ENCODE data around the gene ARRB2. TPM values are rescaled to one million over a fixed set of nuclear protein-coding genes. Genes with fewer than 3 reads are reported as not detected.
"Not testable (repeated sequence)": the region's sequence is repeated elsewhere in the genome, so short reads cannot be mapped to it uniquely, and the experiment has no call there.

Gene ARRB2
- total RNA-seq, 2 donors from 2014 or later = 216 to 258 TPM

GRCh38 chr17:4706121-4706520 is 4.3 kb upstream of the ARRB2 start:
- Mint-ChIP-seq H3K4me1 (ENCODE audit: low read depth) (peaks cover 67% of the 10 kb centered on the region), H3K27ac (peak overlapping the region; percentile 21), H3K36me3 (ENCODE audit: insufficient read depth in 2 of 2) (peaks cover 5 to 9% of the 10 kb centered on the region in 2 donors), H3K9me3 (no peaks in the 10 kb centered on the region), H3K27me3 (ENCODE audit: low read depth) (no peaks in the 10 kb centered on the region), H3K4me3 (peak overlapping the region; percentile 36 to 64)
- DNase-seq (no peak), ATAC-seq (replicated peaks in 1 of 2) (no peak)

- H3K4me1 Mint-ChIP-seq (ENCODE audit: low read depth) = peaks cover 67% of the 10 kb centered on the region
- no peaks in the 10 kb centered on the region for H3K9me3 Mint-ChIP-seq
- no peaks in the 10 kb centered on the region for H3K27me3 Mint-ChIP-seq (ENCODE audit: low read depth)
- peaks cover 2 to 9% of the 10 kb centered on the region in 2 donors for H3K36me3 Mint-ChIP-seq (ENCODE audit: insufficient read depth in 2 of 2)
- peak; percentile 70 to 77 for DNase-seq
- H3K4me3 Mint-ChIP-seq = peak overlapping the region; percentile 56 to 58
- no peak for ATAC-seq (replicated peaks in 1 of 2)
- no peak overlapping the region for H3K27ac Mint-ChIP-seq
Measured at GRCh38 chr17:4708436-4708835, 2.0 kb upstream of the ARRB2 start.

- no peaks in the 10 kb centered on the region for H3K9me3 Mint-ChIP-seq
- ATAC-seq (replicated peaks in 1 of 2) = peak in 1 of 2 donors; percentile 16
- no peaks in the 10 kb centered on the region for H3K27me3 Mint-ChIP-seq (ENCODE audit: low read depth)
- peak; percentile 63 for DNase-seq
- peaks cover 5 to 9% of the 10 kb centered on the region in 2 donors for H3K36me3 Mint-ChIP-seq (ENCODE audit: insufficient read depth in 2 of 2)
- peak overlapping the region; percentile 87 for H3K27ac Mint-ChIP-seq
- peaks cover 71% of the 10 kb centered on the region for H3K4me1 Mint-ChIP-seq (ENCODE audit: low read depth)
- peak overlapping the region; percentile 94 to 98 for H3K4me3 Mint-ChIP-seq
Measured at GRCh38 chr17:4710693-4711634, 532 bp downstream of the ARRB2 start.

GRCh38 chr17:4711661-4712181 is 1.3 kb downstream of the ARRB2 start:
- ATAC-seq (replicated peaks in 1 of 2) (no peak), DNase-seq (no peak)
- peaks cover 3 to 5% of the 10 kb centered on the region in 2 donors for H3K36me3 Mint-ChIP-seq (ENCODE audit: insufficient read depth in 2 of 2)
- peak overlapping the region; percentile 87 for H3K27ac Mint-ChIP-seq
- H3K4me1 Mint-ChIP-seq (ENCODE audit: low read depth) = peaks cover 64% of the 10 kb centered on the region
- H3K27me3 Mint-ChIP-seq (ENCODE audit: low read depth) = no peaks in the 10 kb centered on the region
- H3K9me3 Mint-ChIP-seq = no peaks in the 10 kb centered on the region
- peak overlapping the region; percentile 94 to 98 for H3K4me3 Mint-ChIP-seq

DNA sequence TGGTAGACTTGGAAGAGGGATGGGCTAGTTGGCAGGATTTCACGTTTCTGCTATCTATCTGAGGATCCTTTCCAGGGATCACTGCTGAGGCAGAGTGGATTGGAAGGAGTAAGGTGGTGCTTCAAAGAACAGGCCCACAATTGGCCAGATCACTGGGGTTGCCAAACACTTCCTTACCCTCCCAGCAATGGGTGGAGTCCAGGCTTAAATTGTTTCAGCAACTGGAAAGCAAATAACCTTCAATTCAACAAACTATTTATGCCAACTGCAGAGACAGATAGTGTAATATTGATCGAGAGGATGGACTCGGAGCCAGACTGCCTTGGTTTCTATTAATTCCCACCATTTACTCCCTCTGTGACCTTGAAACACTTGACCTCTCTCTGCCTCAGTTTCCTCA is 2.1 kb downstream of the ARRB2 start:
- Mint-ChIP-seq H3K36me3 (ENCODE audit: insufficient read depth in 2 of 2) (peaks cover 5% of the 10 kb centered on the region in 2 donors), H3K4me1 (ENCODE audit: low read depth) (peaks cover 62% of the 10 kb centered on the region), H3K9me3 (no peaks in the 10 kb centered on the region), H3K4me3 (peak overlapping the region; percentile 94 to 98), H3K27ac (peak overlapping the region; percentile 87), H3K27me3 (ENCODE audit: low read depth) (no peaks in the 10 kb centered on the region)
- DNase-seq = no peak
- no peak for ATAC-seq (replicated peaks in 1 of 2)

- not testable (repeated sequence) for H3K9me3 Mint-ChIP-seq; ATAC-seq (replicated peaks in 1 of 2); DNase-seq; H3K27me3 Mint-ChIP-seq (ENCODE audit: low read depth)
- H3K27ac Mint-ChIP-seq = peak overlapping the region; percentile 98
- H3K36me3 Mint-ChIP-seq (ENCODE audit: insufficient read depth in 2 of 2) = peaks cover 8 to 11% of the 10 kb centered on the region in 2 donors
- peaks cover 54% of the 10 kb centered on the region for H3K4me1 Mint-ChIP-seq (ENCODE audit: low read depth)
- H3K4me3 Mint-ChIP-seq = peak overlapping the region; percentile 84
Measured at GRCh38 chr17:4714340-4715062, 4.1 kb downstream of the ARRB2 start.

GRCh38 chr17:4715063-4715744 is 4.8 kb downstream of the ARRB2 start:
- Mint-ChIP-seq H3K4me1 (ENCODE audit: low read depth) (peaks cover 54% of the 10 kb centered on the region), H3K4me3 (peak overlapping the region; percentile 72 to 84), H3K27ac (peak overlapping the region; percentile 79), H3K27me3 (ENCODE audit: low read depth) (no peaks in the 10 kb centered on the region), H3K36me3 (ENCODE audit: insufficient read depth in 2 of 2) (peaks cover 9 to 15% of the 10 kb centered on the region in 2 donors), H3K9me3 (no peaks in the 10 kb centered on the region)
- ATAC-seq (replicated peaks in 1 of 2) (peak in 1 of 2 donors; percentile 16), DNase-seq (peak; percentile 62)

- peak overlapping the region; percentile 79 for H3K27ac Mint-ChIP-seq
- ATAC-seq (replicated peaks in 1 of 2) = no peak
- no peaks in the 10 kb centered on the region for H3K27me3 Mint-ChIP-seq (ENCODE audit: low read depth)
- H3K4me3 Mint-ChIP-seq = peak overlapping the region in 1 of 2 donors; percentile 72
- H3K36me3 Mint-ChIP-seq (ENCODE audit: insufficient read depth in 2 of 2) = peaks cover 11 to 15% of the 10 kb centered on the region in 2 donors
- no peak for DNase-seq
- peaks cover 54% of the 10 kb centered on the region for H3K4me1 Mint-ChIP-seq (ENCODE audit: low read depth)
- no peaks in the 10 kb centered on the region for H3K9me3 Mint-ChIP-seq
Measured at GRCh38 chr17:4716081-4716480, 5.6 kb downstream of the ARRB2 start.

GRCh38 chr17:4717791-4718190 is 7.4 kb downstream of the ARRB2 start:
- Mint-ChIP-seq H3K4me3 (no peak overlapping the region), H3K36me3 (ENCODE audit: insufficient read depth in 2 of 2) (peaks cover 12 to 15% of the 10 kb centered on the region in 2 donors), H3K4me1 (ENCODE audit: low read depth) (peaks cover 38% of the 10 kb centered on the region), H3K27me3 (ENCODE audit: low read depth) (no peaks in the 10 kb centered on the region), H3K9me3 (no peaks in the 10 kb centered on the region), H3K27ac (no peak overlapping the region)
- ATAC-seq (replicated peaks in 1 of 2) (no peak), DNase-seq (no peak)

DNA sequence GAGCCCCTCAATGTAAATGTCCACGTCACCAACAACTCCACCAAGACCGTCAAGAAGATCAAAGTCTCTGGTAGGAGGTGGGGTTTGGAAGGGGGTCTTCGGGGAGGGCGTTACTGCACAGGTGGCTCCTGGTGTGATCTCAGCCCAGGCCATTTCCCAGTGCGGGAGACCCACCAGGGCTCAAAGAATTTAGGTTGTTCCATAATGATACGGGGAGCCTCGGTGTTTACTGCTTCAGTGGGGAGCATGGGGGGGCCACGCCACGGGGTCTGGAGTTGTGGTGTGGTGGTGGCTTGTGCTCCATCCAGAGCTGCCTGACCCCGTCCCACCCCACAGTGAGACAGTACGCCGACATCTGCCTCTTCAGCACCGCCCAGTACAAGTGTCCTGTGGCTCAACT is 7.8 kb downstream of the ARRB2 start:
- no peaks in the 10 kb centered on the region for H3K27me3 Mint-ChIP-seq (ENCODE audit: low read depth)
- DNase-seq (no peak), ATAC-seq (replicated peaks in 1 of 2) (no peak)
- H3K9me3 Mint-ChIP-seq = no peaks in the 10 kb centered on the region
- peaks cover 33% of the 10 kb centered on the region for H3K4me1 Mint-ChIP-seq (ENCODE audit: low read depth)
- H3K27ac Mint-ChIP-seq = no peak overlapping the region
- H3K36me3 Mint-ChIP-seq (ENCODE audit: insufficient read depth in 2 of 2) = peaks cover 12 to 15% of the 10 kb centered on the region in 2 donors
- H3K4me3 Mint-ChIP-seq = no peak overlapping the region

DNA sequence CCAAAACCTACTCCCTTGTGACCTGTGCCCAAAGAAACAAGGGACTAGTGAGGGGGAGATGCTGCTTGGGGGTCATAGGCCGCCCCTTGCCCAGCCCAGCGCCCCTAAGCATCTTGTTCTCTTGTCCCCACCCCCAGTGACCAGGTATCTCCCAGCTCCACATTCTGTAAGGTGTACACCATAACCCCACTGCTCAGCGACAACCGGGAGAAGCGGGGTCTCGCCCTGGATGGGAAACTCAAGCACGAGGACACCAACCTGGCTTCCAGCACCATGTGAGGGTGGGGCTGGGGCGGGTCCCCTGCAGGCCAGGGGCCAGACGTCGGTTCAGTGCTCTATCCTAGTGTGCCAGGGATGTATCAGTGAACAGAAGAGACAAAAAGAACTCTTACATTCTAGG is 8.7 kb downstream of the ARRB2 start:
- peak overlapping the region; percentile 67 for H3K27ac Mint-ChIP-seq
- H3K4me3 Mint-ChIP-seq = no peak overlapping the region
- peaks cover 24% of the 10 kb centered on the region for H3K4me1 Mint-ChIP-seq (ENCODE audit: low read depth)
- no peak for DNase-seq
- H3K36me3 Mint-ChIP-seq (ENCODE audit: insufficient read depth in 2 of 2) = peaks cover 12 to 15% of the 10 kb centered on the region in 2 donors
- no peaks in the 10 kb centered on the region for H3K27me3 Mint-ChIP-seq (ENCODE audit: low read depth)
- H3K9me3 Mint-ChIP-seq = no peaks in the 10 kb centered on the region
- ATAC-seq (replicated peaks in 1 of 2) = no peak

- Mint-ChIP-seq H3K36me3 (ENCODE audit: insufficient read depth in 2 of 2) (peaks cover 12 to 15% of the 10 kb centered on the region in 2 donors), H3K4me3 (no peak overlapping the region), H3K27ac (peak overlapping the region; percentile 67), H3K27me3 (ENCODE audit: low read depth) (no peaks in the 10 kb centered on the region), H3K4me1 (ENCODE audit: low read depth) (peaks cover 19% of the 10 kb centered on the region), H3K9me3 (no peaks in the 10 kb centered on the region)
- DNase-seq (no peak), ATAC-seq (replicated peaks in 1 of 2) (no peak)
Measured at GRCh38 chr17:4719684-4720221, 9.3 kb downstream of the ARRB2 start.
